Uterus (tissue), 2 donors: ENCODE measurements around the gene CELA3B.

Experiments used
- POLR2A ChIP-seq, 2 donors: fragments of 450-650 bp; IDR thresholded peaks; one replicate each; pipeline ENCODE4 v1.6.1; 2016; ENCODE audit warnings: antibody characterized with exemption in 2 of 2, mild to moderate bottlenecking in 1 of 2, moderate library complexity in 1 of 2
- TF ChIP-seq, protein P1 (sequence below), 4 experiments: fragments of 200-600 bp in 2 of 4; fragments of 450-650 bp in 2 of 4; sonication (generic) in 2 of 4; IDR thresholded peaks; one replicate each; pipeline ENCODE4 v1.5.1; 2016 to 2019; ENCODE audit warnings: antibody characterized with exemption in 4 of 4, mild to moderate bottlenecking in 2 of 4, moderate library complexity in 1 of 4

DNA sequence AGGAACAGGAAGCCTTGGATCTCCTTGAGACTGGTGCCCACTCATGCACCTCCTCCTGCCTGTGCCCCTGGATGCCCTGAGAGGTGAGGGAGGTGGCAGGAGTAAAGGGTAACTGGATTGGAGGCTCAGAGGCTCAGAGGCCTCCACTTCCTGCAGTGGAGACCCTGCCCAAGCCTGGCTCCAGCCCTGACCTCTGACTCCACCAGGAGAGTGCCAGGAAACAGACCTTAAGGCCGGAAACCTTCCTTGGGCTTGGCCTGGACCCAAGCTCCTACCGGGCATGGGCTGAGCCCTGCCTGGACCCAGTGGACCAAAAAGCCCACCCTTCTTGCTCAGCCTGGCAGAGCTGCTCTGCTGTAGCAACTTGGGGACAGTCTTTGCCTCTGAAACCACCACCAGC is 15.0 kb upstream of the CELA3B start:
- TF ChIP-seq, protein P1, sequence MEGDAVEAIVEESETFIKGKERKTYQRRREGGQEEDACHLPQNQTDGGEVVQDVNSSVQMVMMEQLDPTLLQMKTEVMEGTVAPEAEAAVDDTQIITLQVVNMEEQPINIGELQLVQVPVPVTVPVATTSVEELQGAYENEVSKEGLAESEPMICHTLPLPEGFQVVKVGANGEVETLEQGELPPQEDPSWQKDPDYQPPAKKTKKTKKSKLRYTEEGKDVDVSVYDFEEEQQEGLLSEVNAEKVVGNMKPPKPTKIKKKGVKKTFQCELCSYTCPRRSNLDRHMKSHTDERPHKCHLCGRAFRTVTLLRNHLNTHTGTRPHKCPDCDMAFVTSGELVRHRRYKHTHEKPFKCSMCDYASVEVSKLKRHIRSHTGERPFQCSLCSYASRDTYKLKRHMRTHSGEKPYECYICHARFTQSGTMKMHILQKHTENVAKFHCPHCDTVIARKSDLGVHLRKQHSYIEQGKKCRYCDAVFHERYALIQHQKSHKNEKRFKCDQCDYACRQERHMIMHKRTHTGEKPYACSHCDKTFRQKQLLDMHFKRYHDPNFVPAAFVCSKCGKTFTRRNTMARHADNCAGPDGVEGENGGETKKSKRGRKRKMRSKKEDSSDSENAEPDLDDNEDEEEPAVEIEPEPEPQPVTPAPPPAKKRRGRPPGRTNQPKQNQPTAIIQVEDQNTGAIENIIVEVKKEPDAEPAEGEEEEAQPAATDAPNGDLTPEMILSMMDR (IDR thresholded peaks at IDR 0.05), result no peak
- TF ChIP-seq POLR2A (IDR thresholded peaks at IDR 0.05), result no peak
